HEK293 (cell line): ENCODE data around the gene KIAA1586.

Experiments used
- KLF10 ChIP-seq: fragments of 450-650 bp; IDR thresholded peaks from 2 replicates; pipeline ENCODE4 v1.5.1; 2018; ENCODE audit warnings: missing biosample characterization, mild to moderate bottlenecking, missing genetic modification characterization
- ZNF16 ChIP-seq: fragments of 450-650 bp; formaldehyde crosslinking; IDR thresholded peaks from 2 replicates; pipeline ENCODE4 v1.5.1; 2016; ENCODE audit warnings: low read depth, missing biosample characterization, missing genetic modification characterization
- ZNF175 ChIP-seq: fragments of 450-650 bp; formaldehyde crosslinking; IDR thresholded peaks from 2 replicates; pipeline ENCODE4 v1.5.1; 2016; ENCODE audit warnings: missing biosample characterization, missing genetic modification characterization
- ZNF366 ChIP-seq: fragments of 450-650 bp; formaldehyde crosslinking; conservative IDR thresholded peaks from 2 replicates; pipeline ENCODE4 v1.5.1; 2016; ENCODE audit warnings: missing biosample characterization, missing genetic modification characterization

DNA sequence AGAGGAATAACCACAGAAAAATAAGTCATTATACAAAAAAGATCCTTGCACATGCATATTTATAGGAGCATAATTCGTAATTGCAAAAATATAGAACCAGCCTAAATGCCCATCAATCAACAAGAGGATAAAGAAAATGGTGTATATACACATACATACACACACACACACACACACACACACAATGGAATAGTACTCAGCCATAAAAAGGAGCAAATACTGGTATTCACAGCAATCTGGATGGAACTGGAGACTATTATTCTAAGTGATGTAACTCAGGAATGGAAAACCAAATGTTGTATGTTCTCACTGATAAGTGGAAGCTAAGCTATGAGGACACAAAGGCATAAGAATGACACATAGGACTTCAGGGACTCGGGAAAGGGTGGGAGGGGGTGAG lies 1.9 kb upstream of the KIAA1586 start:
- TF ChIP-seq ZNF16 (tag by site-specific recombination): no peak
- no peak for TF ChIP-seq ZNF175 (tag by site-specific recombination)
- TF ChIP-seq KLF10: no peak
- no peak for TF ChIP-seq ZNF366 (tag by site-specific recombination)
